H9 (cell line): Measurements from ENCODE around the gene KCNIP3. TPM values are rescaled to one million over a fixed set of nuclear protein-coding genes. Genes with fewer than 3 reads are reported as not detected.

Experiments used
- DNase-seq: peaks from one replicate; pipeline ENCODE4 v3.0.0-alpha.2; 2017
- H2AFZ ChIP-seq: one replicate; pipeline ENCODE4 v1.6.1; 2013; ENCODE audit warnings: mild to moderate bottlenecking, low read length, control low read depth, moderate library complexity
- H2AK5ac ChIP-seq: 2 replicates; pipeline ENCODE4 v1.6.1; 2013; ENCODE audit warnings: low read length, control low read depth, mixed read lengths; ENCODE audit not compliant: insufficient read length
- H2BK120ac ChIP-seq: one replicate; pipeline ENCODE4 v1.6.1; 2013; ENCODE audit warnings: low read depth, mild to moderate bottlenecking, low read length, control low read depth, inconsistent platforms; ENCODE audit not compliant: poor library complexity, severe bottlenecking
- H2BK12ac ChIP-seq: 2 replicates; pipeline ENCODE4 v1.6.1; 2013; ENCODE audit warnings: low read length, control low read depth, mixed read lengths, low read depth; ENCODE audit not compliant: insufficient read length
- H2BK15ac ChIP-seq: 2 replicates; pipeline ENCODE4 v1.6.1; 2013; ENCODE audit warnings: low read depth, low read length, control low read depth
- H2BK20ac ChIP-seq: one replicate; pipeline ENCODE4 v1.6.1; 2013; ENCODE audit warnings: low read depth, mild to moderate bottlenecking, low read length, control low read depth, inconsistent platforms; ENCODE audit not compliant: poor library complexity, severe bottlenecking
- H2BK5ac ChIP-seq: 2 replicates; pipeline ENCODE4 v1.6.1; 2013; ENCODE audit warnings: low read length, control low read depth, mixed read lengths; ENCODE audit not compliant: insufficient read length
- H3K14ac ChIP-seq: 2 replicates; pipeline ENCODE4 v1.6.1; 2013; ENCODE audit warnings: low read length, control low read depth; ENCODE audit not compliant: insufficient read depth
- H3K18ac ChIP-seq: 2 replicates; pipeline ENCODE4 v1.6.1; 2013; ENCODE audit warnings: low read depth, mild to moderate bottlenecking, mixed read lengths, low read length, control low read depth; ENCODE audit not compliant: insufficient read length
- H3K23ac ChIP-seq: 2 replicates; pipeline ENCODE4 v1.6.1; 2013; ENCODE audit warnings: low read length, control low read depth, mixed read lengths, low read depth; ENCODE audit not compliant: insufficient read length
- H3K23me2 ChIP-seq: 2 replicates; pipeline ENCODE4 v1.6.1; 2013; ENCODE audit warnings: low read depth, mild to moderate bottlenecking, mixed read lengths, low read length, control low read depth; ENCODE audit not compliant: insufficient read length, poor library complexity, severe bottlenecking
- H3K27ac ChIP-seq: 2 replicates; pipeline ENCODE4 v1.5.1; 2013; ENCODE audit warnings: low read length, control low read depth, mixed read lengths, low read depth; ENCODE audit not compliant: insufficient read length
- H3K27me3 ChIP-seq: 2 replicates; pipeline ENCODE4 v1.6.1; 2013; ENCODE audit warnings: low read length, control low read depth, inconsistent platforms; ENCODE audit not compliant: insufficient read depth
- H3K4ac ChIP-seq: 2 replicates; pipeline ENCODE4 v1.6.1; 2013; ENCODE audit warnings: low read depth, mild to moderate bottlenecking, control low read depth, inconsistent platforms, low read length, moderate library complexity
- H3K4me1 ChIP-seq: 2 replicates; pipeline ENCODE4 v1.6.1; 2013; ENCODE audit warnings: low read length, control low read depth, inconsistent platforms; ENCODE audit not compliant: insufficient read depth
- H3K4me2 ChIP-seq: 2 replicates; pipeline ENCODE4 v1.6.1; 2013; ENCODE audit warnings: low read length, control low read depth, mixed read lengths; ENCODE audit not compliant: insufficient read length, insufficient read depth
- H3K56ac ChIP-seq: 2 replicates; pipeline ENCODE4 v1.6.1; 2013; ENCODE audit warnings: low read depth, mild to moderate bottlenecking, mixed read lengths, low read length, control low read depth; ENCODE audit not compliant: insufficient read length
- H3K79me1 ChIP-seq: 2 replicates; pipeline ENCODE4 v1.6.1; 2013; ENCODE audit warnings: low read depth, mild to moderate bottlenecking, moderate library complexity, low read length, control low read depth, inconsistent platforms; ENCODE audit not compliant: insufficient read depth, poor library complexity, severe bottlenecking
- H3K79me2 ChIP-seq: 2 replicates; pipeline ENCODE4 v1.6.1; 2013; ENCODE audit warnings: low read length, control low read depth, inconsistent platforms; ENCODE audit not compliant: insufficient read depth
- H3K9ac ChIP-seq: 2 replicates; pipeline ENCODE4 v1.6.1; 2013; ENCODE audit warnings: low read length, control low read depth, mixed read lengths; ENCODE audit not compliant: insufficient read length; ENCODE audit errors: extremely low read depth
- H3K9me3 ChIP-seq: one replicate; pipeline ENCODE4 v1.6.1; 2013; ENCODE audit warnings: low read depth, low read length, inconsistent platforms; ENCODE audit not compliant: control insufficient read depth
- H3T11ph ChIP-seq: one replicate; pipeline ENCODE4 v1.6.1; 2013; ENCODE audit warnings: mild to moderate bottlenecking, low read length, control low read depth, inconsistent platforms
- H4K20me1 ChIP-seq: one replicate; pipeline ENCODE4 v1.6.1; 2013; ENCODE audit not compliant: control insufficient read depth, insufficient read length, insufficient read depth
- H4K5ac ChIP-seq: 2 replicates; pipeline ENCODE4 v1.6.1; 2013; ENCODE audit warnings: low read depth, mild to moderate bottlenecking, mixed read lengths, low read length, control low read depth; ENCODE audit not compliant: insufficient read length
- H4K8ac ChIP-seq: replicated peaks from 2 replicates; pipeline ENCODE4 v1.6.1; 2013; ENCODE audit warnings: low read length, control low read depth, mixed read lengths, low read depth; ENCODE audit not compliant: insufficient read length
- H4K91ac ChIP-seq: 2 replicates; pipeline ENCODE4 v1.6.1; 2013; ENCODE audit warnings: low read depth, mild to moderate bottlenecking, moderate library complexity, mixed read lengths, low read length, control low read depth; ENCODE audit not compliant: insufficient read length
- H3K27ac Mint-ChIP-seq, 3 experiments: 2 replicates in 2 of 3; 3 replicates in 1 of 3; pipeline ENCODE4 v1.8.0; 2020 to 2021; ENCODE audit warnings: mixed read lengths in 3 of 3, mild to moderate bottlenecking in 1 of 3, moderate library complexity in 1 of 3
- H3K27me3 Mint-ChIP-seq: 2 replicates; pipeline ENCODE4 v1.8.0; 2021; ENCODE audit warnings: low read depth, mild to moderate bottlenecking, moderate library complexity, mixed read lengths
- H3K36me3 Mint-ChIP-seq, 3 experiments: 2 replicates in 2 of 3; 3 replicates in 1 of 3; pipeline ENCODE4 v1.8.0; 2020 to 2021; ENCODE audit warnings: low read depth in 3 of 3, mixed read lengths in 3 of 3; ENCODE audit not compliant: insufficient read depth in 1 of 3
- H3K4me1 Mint-ChIP-seq, 2 experiments: 2 replicates each; pipeline ENCODE4 v1.8.0; 2020; ENCODE audit warnings: mixed read lengths in 2 of 2
- H3K4me3 Mint-ChIP-seq, 2 experiments: 2 replicates in 1 of 2; 3 replicates in 1 of 2; pipeline ENCODE4 v1.8.0; 2020 to 2021; ENCODE audit warnings: mild to moderate bottlenecking in 2 of 2, mixed read lengths in 2 of 2, moderate library complexity in 1 of 2
- H3K9me3 Mint-ChIP-seq, 2 experiments: 2 replicates in 1 of 2; 3 replicates in 1 of 2; pipeline ENCODE4 v1.8.0; 2020; ENCODE audit warnings: mild to moderate bottlenecking in 2 of 2, mixed read lengths in 2 of 2, moderate library complexity in 1 of 2
- WGBS: extraction: QIAGEN DNeasy Blood & Tissue Kit; methylation state at CpG from one replicate; pipeline ENCODE4 v1.1.7; 2013; ENCODE audit warnings: missing lambda C conversion rate, low lambda C conversion rate, mixed read lengths; ENCODE audit not compliant: insufficient read length; ENCODE audit errors: extremely low coverage; 5-methylcytosine and 5-hydroxymethylcytosine counted together
- total RNA-seq: library from RNA; stranded (reverse); gene quantifications from 2 replicates; pipeline ENCODE4 v1.2.1, GENCODE V29; 2021
- TF ChIP-seq, protein P1 (sequence below): fragments of 200-600 bp; sonication (generic); conservative IDR thresholded peaks from 3 replicates; pipeline ENCODE4 v1.8.0; 2021; ENCODE audit warnings: antibody characterized with exemption, mild to moderate bottlenecking

The KCNIP3 gene
- total RNA-seq, 1 experiment from 2014 or later = 1.5 TPM

DNA sequence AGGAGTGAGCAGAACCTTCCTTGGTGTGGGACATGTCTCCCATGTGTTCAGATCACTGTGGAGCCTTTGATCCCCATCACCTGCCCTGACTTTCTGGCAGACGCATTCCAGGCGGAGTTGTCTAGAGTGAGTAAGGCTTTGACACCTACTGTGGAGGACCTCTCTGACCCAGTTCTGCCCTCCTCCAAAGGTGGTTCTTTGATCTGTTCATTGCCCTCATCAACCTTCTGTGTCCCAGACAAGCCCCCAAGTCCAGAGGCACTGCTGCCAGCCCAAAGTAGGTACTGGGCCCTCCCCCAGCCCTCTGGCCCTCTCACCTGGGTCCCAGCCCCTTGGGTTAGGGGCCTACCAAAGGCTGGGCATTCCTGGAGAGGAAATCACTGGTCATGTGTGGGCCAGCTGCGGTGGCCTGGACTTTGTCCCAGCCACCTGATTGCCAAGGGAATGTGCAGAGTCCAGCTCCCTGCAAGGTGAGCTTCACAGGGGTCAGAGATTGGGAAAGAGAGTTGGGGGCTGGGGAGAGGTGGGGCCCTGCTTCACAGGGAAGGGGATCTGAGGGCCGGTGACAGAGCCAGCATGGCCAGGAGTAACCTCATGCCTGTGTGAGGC lies 93.2 kb downstream of the KCNIP3 start:
- Mint-ChIP-seq H3K36me3 (no peaks in the 10 kb centered on the region), H3K27ac (no peak overlapping the region), H3K9me3 (no peaks in the 10 kb centered on the region), H3K27me3 (peaks cover 44% of the 10 kb centered on the region), H3K4me3 (no peak overlapping the region), H3K4me1 (peaks cover 2% of the 10 kb centered on the region in 2 experiments; a peak in 1 of 4 replicates)
- TF ChIP-seq, protein P1, sequence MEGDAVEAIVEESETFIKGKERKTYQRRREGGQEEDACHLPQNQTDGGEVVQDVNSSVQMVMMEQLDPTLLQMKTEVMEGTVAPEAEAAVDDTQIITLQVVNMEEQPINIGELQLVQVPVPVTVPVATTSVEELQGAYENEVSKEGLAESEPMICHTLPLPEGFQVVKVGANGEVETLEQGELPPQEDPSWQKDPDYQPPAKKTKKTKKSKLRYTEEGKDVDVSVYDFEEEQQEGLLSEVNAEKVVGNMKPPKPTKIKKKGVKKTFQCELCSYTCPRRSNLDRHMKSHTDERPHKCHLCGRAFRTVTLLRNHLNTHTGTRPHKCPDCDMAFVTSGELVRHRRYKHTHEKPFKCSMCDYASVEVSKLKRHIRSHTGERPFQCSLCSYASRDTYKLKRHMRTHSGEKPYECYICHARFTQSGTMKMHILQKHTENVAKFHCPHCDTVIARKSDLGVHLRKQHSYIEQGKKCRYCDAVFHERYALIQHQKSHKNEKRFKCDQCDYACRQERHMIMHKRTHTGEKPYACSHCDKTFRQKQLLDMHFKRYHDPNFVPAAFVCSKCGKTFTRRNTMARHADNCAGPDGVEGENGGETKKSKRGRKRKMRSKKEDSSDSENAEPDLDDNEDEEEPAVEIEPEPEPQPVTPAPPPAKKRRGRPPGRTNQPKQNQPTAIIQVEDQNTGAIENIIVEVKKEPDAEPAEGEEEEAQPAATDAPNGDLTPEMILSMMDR = no peak
- H2BK12ac ChIP-seq = no peak overlapping the region
- no peak overlapping the region for H3K27ac ChIP-seq
- no peak overlapping the region for H4K5ac ChIP-seq
- no peak overlapping the region for H3K18ac ChIP-seq
- H3K14ac ChIP-seq = no peak overlapping the region
- no peak overlapping the region for H2BK15ac ChIP-seq
- no peak overlapping the region for H3K23ac ChIP-seq
- H2BK120ac ChIP-seq = no peak overlapping the region
- no peaks in the 10 kb centered on the region for H4K20me1 ChIP-seq
- DNase-seq = no peak
- WGBS = no CpG with 5 or more reads among the region's 4 CpGs
- no peaks in the 10 kb centered on the region for H3K23me2 ChIP-seq
- no peak overlapping the region for H3K9ac ChIP-seq
- H3K4me2 ChIP-seq = no peak overlapping the region
- H3K27me3 ChIP-seq = no peaks in the 10 kb centered on the region
- H2BK20ac ChIP-seq = no peak overlapping the region
- no peak overlapping the region for H2AK5ac ChIP-seq
- no peak overlapping the region for H4K91ac ChIP-seq
- no peaks in the 10 kb centered on the region for H3K9me3 ChIP-seq
- no peak overlapping the region for H4K8ac ChIP-seq
- no peak overlapping the region for H2AFZ ChIP-seq
- no peaks in the 10 kb centered on the region for H3K79me1 ChIP-seq
- H3K4ac ChIP-seq = no peak overlapping the region
- H3T11ph ChIP-seq = no peak overlapping the region
- no peaks in the 10 kb centered on the region for H3K4me1 ChIP-seq
- no peak overlapping the region for H3K56ac ChIP-seq
- no peak overlapping the region for H2BK5ac ChIP-seq
- H3K79me2 ChIP-seq = no peaks in the 10 kb centered on the region
